GM19452 (cell line): Measurements from ENCODE around the gene GLB1L.
"Not testable (repeated sequence)": the region's sequence is repeated elsewhere in the genome, so short reads cannot be mapped to it uniquely, and the experiment has no call there.

Experiments used
- ATAC-seq: cut with Tn5 transposase; IDR thresholded peaks from one replicate; pipeline ENCODE4 v1.9.1; 2021; ENCODE audit not compliant: unreplicated experiment

The GLB1L gene

GRCh38 chr2:219209236-219210195 lies 35.7 kb downstream of the GLB1L start:
- no peak for ATAC-seq

GRCh38 chr2:219207884-219208740 lies 37.1 kb downstream of the GLB1L start:
- no peak for ATAC-seq

GRCh38 chr2:219207134-219207883 lies 37.9 kb downstream of the GLB1L start:
- ATAC-seq: no peak

GRCh38 chr2:219206328-219207133 lies 38.7 kb downstream of the GLB1L start, which contains the start of gene ZFAND2B:
Gene ZFAND2B (plus strand): TSS chr2:219206782. CDS start chr2:219206988, 206 bp downstream.
- peak; percentile 98 for ATAC-seq

GRCh38 chr2:219205981-219206327 lies 39.3 kb downstream of the GLB1L start:
- no peak for ATAC-seq

- ATAC-seq: no peak
Observed at GRCh38 chr2:219205165-219205538, 40.1 kb downstream of the GLB1L start.

- ATAC-seq: no peak
Observed at GRCh38 chr2:219204425-219205164, 40.6 kb downstream of the GLB1L start.

- not testable (repeated sequence) for ATAC-seq
Observed at GRCh38 chr2:219201331-219201730, 43.9 kb downstream of the GLB1L start.

- not testable (repeated sequence) for ATAC-seq
Observed at GRCh38 chr2:219200502-219201326, 44.5 kb downstream of the GLB1L start.

- no peak for ATAC-seq
Observed at GRCh38 chr2:219199470-219200211, 45.6 kb downstream of the GLB1L start.

GRCh38 chr2:219198974-219199373 lies 46.3 kb downstream of the GLB1L start:
- no peak for ATAC-seq

- ATAC-seq: no peak
Observed at GRCh38 chr2:219197388-219197787, 47.9 kb downstream of the GLB1L start.

GRCh38 chr2:219186754-219187456 lies 58.3 kb downstream of the GLB1L start:
- no peak for ATAC-seq
